Activated gamma-delta T cell treated with anti-CD3 and anti-CD28 coated beads, Interleukin-2, amount 50 U/mL, for 16 hours (primary cell): ENCODE data around the gene SPAG9.
"Not testable (repeated sequence)": the region's sequence is repeated elsewhere in the genome, so short reads cannot be mapped to it uniquely, and the experiment has no call there.

Experiments used
- DNase-seq: peaks from one replicate; pipeline ENCODE4 v3.0.0-alpha.2; 2020; ENCODE audit warnings: low read depth

The SPAG9 gene

DNA sequence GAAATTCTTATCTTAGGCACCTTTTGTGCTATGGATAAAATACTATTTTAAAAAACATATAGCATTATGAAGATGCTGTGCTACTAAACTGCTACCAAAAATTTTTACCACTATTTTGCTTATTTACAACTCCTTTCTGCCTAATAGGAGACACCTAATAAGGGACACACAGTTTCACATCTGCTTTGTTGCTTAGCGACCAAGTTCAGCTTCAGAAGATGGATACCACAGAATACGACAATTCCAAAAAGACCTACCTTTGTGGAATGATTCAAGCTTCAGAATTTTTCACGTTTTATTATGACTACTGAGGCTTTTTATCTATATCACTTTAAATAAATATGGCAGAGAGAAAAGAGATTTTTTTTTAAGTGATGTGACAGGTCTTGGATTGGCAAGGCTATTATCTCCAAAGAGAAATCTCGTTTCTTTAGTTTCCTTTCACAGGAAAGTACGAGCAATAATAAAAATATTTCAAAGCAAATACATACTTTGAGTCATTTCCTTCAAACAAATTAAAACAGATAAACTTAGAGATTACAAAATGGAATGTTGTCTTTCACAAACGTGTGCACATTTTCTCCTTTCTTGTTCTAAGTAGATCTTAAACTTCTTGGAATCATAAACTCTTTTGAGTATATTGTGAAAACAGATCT lies 35.4 kb downstream of the SPAG9 start:
- no peak for DNase-seq

- no peak for DNase-seq
Observed at GRCh38 chr17:51083981-51084380, 36.7 kb downstream of the SPAG9 start.

DNA sequence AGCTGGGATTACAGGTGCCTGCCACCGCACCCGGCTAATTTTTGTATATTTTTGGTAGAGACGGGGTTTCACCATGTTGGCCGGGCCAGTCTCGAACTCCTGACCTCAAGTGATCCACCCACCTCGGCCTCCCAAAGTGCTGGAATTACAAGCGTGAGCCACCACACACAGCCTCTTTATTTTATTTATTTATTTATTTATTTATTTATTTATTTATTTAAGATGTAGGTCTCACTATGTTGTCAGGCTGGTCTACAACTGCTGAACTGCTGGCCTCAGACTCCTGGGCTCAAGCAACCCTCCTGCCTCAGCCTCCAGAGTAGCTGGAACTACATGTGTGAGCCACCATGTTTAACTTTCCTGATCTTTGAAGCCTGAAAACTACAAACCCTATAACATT lies 37.3 kb downstream of the SPAG9 start:
- DNase-seq, result not testable (repeated sequence)

DNA sequence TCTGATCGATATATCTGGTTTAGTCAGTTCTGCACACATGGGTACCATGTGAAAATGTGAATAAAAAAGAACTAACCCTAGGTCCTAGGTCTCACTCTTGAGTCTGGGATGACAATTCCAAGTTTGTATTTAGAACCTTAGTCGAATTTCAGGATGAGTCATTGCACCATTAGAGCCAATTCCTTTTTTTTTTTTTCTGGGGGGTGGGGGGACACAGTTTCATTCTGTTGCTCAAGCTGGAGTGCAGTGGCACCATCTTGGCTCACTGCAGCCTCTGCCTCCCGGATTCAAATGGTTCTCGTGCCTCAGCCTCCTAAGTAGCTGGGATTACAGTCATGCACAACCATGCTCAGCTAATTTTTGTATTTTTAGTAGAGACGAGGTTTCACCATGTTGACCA lies 41.6 kb downstream of the SPAG9 start:
- DNase-seq, result no peak

DNA sequence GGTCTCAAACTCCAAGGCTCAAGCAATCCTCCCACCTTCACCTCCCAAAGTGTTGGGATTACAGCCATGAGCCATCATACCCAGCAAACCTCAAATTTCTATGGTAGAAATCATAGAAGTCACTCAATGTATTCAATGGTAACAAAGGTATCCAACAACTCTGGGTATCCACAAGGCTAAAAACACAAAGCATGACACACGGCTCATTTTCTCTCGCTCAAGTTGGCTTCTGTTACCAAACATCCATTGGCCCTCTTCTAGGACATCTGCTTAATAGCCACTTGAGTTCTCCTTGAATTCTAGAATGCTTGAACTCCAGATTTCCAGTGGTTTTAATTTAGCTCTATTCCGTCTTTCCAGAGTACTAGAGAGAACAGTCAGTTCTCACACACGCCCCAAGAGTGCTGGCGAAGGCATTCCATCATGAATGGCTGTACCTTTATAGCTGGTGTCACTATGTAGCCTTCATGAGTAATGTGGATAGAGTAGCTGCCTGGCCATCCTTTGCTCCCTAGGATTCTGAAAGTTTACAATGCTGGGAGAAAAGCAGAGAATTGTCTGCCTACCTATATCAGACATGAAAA lies 42.6 kb downstream of the SPAG9 start:
- DNase-seq, result no peak

- no peak for DNase-seq
Observed at GRCh38 chr17:51076821-51077220, 43.8 kb downstream of the SPAG9 start.

DNA sequence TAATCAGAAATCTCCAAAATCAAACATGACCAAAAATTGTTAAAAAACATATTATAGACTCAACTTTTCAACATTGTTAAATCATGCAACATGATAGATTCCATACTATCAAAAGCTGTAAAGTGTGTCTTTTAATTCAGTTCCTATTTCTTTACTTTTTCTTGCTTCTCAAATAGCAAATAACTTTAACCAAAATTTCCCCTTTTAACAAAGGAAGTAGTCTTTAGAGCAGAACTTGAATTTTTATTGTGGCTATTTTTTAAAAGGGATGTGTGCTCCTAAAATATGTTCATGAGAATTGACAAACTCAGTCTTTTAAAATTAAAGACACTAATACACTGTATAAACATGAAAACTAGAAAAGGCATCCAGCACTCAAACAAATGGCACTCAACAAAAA lies 49.1 kb downstream of the SPAG9 start:
- no peak for DNase-seq

DNA sequence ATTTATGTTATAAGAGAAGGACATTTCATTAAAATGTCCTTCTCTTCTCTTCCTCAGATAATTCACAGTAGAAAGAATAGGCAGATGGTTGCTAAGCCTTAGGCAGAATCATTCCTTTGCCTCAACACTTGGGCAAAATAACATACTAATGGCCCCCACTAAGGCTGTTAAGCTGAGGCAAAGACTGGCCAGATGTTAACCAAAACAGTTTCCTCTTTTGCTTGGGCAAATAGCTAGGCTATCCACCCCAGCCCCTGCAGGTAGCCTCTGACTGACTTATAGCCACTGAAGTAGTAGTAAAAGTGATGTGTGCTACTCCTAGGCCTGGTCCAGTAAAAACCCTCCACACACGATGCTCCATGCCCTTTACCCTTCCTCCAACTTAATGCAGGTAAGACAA lies 55.2 kb downstream of the SPAG9 start:
- DNase-seq, result no peak

DNA sequence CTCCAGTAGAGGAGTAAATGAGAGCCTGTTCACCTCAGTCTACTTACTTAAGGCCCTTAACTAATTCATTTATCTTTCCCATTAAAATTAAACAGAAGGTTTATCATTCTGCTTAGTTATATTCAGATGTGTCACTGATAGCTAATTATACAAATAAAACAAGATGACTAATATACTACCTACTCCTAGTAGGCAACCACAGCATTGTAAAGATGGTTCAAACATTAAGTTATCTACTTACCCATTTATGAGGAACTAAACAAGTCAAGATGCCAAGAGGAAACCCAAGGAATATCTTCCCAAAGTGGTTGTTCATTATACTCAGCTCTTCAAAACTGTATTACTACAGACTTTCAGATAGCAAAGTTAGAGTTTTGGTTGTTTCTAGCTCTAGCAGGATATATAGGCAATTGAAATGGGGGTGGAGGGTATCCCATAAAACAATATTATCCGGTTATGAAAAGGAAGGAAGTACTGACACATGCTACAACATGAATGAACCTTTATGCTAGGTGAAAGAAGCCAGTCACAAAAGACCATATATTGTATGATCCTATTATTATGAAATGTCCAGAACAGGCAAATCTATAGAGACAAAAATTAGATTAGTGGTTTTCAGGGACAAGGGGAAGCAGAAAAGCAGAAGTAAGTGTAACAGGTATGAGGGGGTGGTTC lies 56.5 kb downstream of the SPAG9 start:
- DNase-seq, result no peak

DNA sequence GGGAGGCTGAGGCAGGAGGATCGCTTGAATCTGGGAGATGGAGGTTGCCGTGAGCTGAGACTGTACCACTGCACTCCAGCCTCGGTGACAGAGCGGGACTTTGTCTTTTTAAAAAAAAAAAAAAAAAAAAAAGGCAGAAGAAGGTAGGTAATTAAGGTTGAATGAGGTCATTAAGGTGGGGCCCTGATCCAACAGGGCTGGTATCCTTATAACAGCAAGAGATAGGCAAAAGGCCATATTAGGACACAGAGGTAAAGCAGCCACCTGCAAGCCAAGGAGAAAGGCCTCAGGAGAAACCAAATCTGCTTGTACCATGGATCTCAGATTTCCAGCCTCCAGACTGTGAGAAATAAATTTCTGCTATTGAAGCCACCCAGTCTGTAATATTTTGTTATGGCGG lies 60.3 kb downstream of the SPAG9 start:
- DNase-seq, result no peak

GRCh38 chr17:51059781-51060180 lies 60.9 kb downstream of the SPAG9 start:
- DNase-seq, result no peak

DNA sequence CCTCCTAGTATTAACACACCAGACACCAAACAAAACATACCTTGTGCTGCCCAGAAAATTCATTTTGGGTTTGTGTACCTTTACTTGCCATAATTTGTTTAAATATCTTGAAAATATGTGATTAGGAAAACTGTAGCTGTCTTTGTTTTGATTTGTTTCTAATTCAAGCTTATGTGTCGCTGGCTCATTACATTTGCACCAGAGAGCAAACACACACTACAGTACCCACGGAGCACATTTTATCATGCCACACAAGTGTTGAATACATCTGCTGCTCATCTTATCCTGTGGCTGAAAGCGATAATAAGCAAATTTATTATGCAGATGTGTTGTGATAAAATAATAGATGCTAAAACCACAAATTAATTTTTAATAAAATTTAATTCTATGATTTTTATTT lies 63.1 kb downstream of the SPAG9 start:
- no peak for DNase-seq

- no peak for DNase-seq
Observed at GRCh38 chr17:51056813-51057510, 63.7 kb downstream of the SPAG9 start.

DNA sequence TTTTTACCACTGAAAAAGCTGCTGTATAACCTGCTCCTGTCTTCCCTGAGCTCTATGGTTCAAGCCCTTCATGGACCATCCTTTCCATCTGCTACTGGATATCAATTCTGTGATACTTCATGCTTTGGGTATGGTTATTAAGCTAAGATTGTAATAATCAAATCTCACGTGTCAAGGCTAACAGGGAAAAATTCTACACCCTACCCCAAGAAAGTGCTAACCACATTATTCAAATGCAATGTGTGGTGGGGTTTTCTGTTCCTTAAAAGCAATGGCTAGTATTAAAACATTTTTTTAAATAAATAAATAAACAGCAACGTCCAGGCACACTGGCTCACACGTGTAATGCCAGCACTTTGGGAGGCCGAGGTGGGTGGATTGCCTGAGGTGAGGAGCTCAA lies 65.9 kb downstream of the SPAG9 start:
- no peak for DNase-seq

GRCh38 chr17:51052235-51052634 lies 68.4 kb downstream of the SPAG9 start:
- DNase-seq, result no peak

DNA sequence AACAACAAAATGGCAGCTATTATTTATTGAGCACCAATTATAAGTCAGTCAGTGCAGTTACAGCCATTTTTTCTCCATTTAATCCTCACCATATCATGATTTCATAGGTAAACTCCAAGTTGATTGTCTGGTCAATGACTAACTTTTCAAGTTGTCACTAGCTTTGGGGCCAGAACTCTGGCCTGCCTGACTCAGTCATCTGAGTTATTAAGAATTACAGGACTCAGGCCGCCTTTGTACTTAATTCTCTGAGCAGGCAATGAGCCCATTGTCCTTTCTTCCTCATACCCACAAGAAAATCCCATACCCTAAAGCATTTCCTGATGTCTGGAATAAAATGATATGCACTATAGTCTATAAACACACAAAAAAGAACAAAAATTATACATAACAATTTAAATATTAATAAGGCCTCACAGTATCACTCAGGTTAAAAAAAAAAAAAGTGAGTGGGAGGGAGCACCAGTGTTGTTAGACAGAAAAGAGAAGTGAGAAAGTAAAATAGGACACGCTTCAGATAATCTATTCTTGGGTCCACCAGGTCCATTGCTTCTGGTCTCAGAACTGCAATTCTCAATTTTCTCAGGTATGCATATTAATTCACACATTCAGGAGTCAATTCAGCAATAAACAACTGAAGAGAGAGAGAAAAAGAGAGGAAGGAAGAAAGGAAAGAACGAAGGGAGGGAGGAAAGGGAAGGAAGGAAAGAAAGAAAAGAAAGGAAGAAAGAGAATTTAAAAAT lies 70.2 kb downstream of the SPAG9 start:
- no peak for DNase-seq

- no peak for DNase-seq
Observed at GRCh38 chr17:51046514-51047384, 73.9 kb downstream of the SPAG9 start.

DNA sequence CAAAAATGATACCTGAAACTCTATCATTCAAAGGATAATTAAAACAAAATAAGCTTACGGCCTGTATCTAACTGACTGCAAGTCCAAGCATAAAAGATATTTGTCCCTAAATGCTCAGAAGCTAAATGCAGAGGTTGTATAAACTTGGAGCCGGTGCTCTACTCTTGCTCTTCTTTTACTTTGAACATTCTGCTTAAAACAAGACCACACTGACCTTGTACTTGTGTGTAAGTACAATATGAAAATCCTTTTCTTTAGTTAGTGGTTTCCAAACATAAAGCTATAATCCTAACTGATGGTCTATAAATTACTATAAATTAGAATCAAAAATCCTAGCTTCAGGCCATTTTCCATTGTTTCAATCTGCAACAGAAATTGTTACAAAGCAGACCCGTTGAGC lies 74.6 kb downstream of the SPAG9 start:
- DNase-seq, result no peak

DNA sequence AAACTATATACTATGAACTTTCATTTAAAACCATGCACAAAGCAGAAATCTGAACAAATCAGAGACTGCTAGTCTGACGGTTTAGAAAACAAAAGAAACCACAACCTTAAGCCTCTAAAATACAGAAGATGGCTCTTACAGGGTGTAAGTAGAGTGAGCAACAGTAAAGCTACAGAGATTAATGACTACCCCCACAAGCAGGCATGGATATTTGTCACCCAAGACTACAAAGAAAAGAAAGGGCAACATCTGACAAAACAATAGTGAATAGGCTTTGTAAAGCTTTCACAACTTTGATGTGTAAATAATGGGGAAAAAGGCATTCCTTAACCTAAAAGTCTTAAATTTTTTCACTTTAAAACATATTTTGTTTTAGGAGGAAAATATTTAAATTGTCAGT lies 75.0 kb downstream of the SPAG9 start:
- no peak for DNase-seq

GRCh38 chr17:51044976-51045375 lies 75.7 kb downstream of the SPAG9 start:
- DNase-seq, result no peak

- DNase-seq, result no peak
Observed at GRCh38 chr17:51036084-51036483, 84.6 kb downstream of the SPAG9 start.
